Upper lobe of left lung (tissue), 6 donors: ENCODE results near the gene MACROD2. TPM values are rescaled to one million over a fixed set of nuclear protein-coding genes. Genes with fewer than 3 reads are reported as not detected.

Source experiments
- ATAC-seq, 2 donors: fragments of 200-7000 bp; cut with Tn5 transposase; one replicate each; pipeline ENCODE4 v1.9.1; 2022; ENCODE audit warnings: mild to moderate bottlenecking in 2 of 2, moderate library complexity in 2 of 2; ENCODE audit not compliant: low FRiP score in 2 of 2
- DNase-seq, 2 donors: peaks; one replicate each; pipeline ENCODE4 v3.0.0-alpha.2; 2019 to 2020
- H3K27ac ChIP-seq, 4 donors: fragments of 200-600 bp; sonication (generic); one replicate each; pipeline ENCODE4 v1.5.1; 2016 to 2019
- H3K27me3 ChIP-seq, 4 donors: fragments of 200-600 bp; sonication (generic); one replicate each; pipeline ENCODE4 v1.5.1; 2017 to 2019
- H3K36me3 ChIP-seq, 4 donors: fragments of 200-600 bp; sonication (generic); one replicate each; pipeline ENCODE4 v1.5.1; 2016 to 2019
- H3K4me1 ChIP-seq, 4 donors: fragments of 200-600 bp; sonication (generic); one replicate each; pipeline ENCODE4 v1.5.1; 2018 to 2019
- H3K4me3 ChIP-seq, 4 donors: fragments of 200-600 bp; sonication (generic); one replicate each; pipeline ENCODE4 v1.5.1; 2017 to 2019; ENCODE audit warnings: mild to moderate bottlenecking in 2 of 4, moderate library complexity in 1 of 4
- H3K9me3 ChIP-seq, 4 donors: fragments of 200-600 bp; sonication (generic); one replicate each; pipeline ENCODE4 v1.5.1; 2018 to 2019
- EP300 ChIP-seq, 4 donors: sonication (generic); formaldehyde crosslinking; IDR thresholded peaks; one replicate each; pipeline ENCODE4 v1.5.1; 2017; ENCODE audit warnings: antibody characterized with exemption in 4 of 4, control low read depth in 2 of 4
- POLR2A ChIP-seq, 4 donors: fragments of 450-650 bp; IDR thresholded peaks; one replicate each; pipeline ENCODE4 v1.5.1; 2016 to 2017; ENCODE audit warnings: antibody characterized with exemption in 4 of 4, mild to moderate bottlenecking in 2 of 4
- POLR2AphosphoS5 ChIP-seq, 2 donors: sonication (generic); formaldehyde crosslinking; IDR thresholded peaks; one replicate each; pipeline ENCODE4 v1.5.1; 2017; ENCODE audit warnings: antibody characterized with exemption in 2 of 2
- WGBS, 2 donors: methylation state at CpG; one replicate each; pipeline ENCODE4 v1.1.5; 2017 to 2018; 5-methylcytosine and 5-hydroxymethylcytosine counted together
- total RNA-seq, 6 donors: library from RNA; depleted of rRNA in 4 of 6; stranded (reverse); fragments of >200 nt in 4 of 6; gene quantifications; one replicate each; pipeline versions ENCODE4 v1.1.0 to v1.2.1, GENCODE V29; 2016 to 2021
- TF ChIP-seq, protein P1 (sequence below), 6 experiments: fragments of 450-650 bp in 4 of 6; fragments of 200-600 bp in 2 of 6; sonication (generic) in 2 of 6; IDR thresholded peaks; one replicate each; pipeline ENCODE4 v1.5.1; 2016 to 2019; ENCODE audit warnings: antibody characterized with exemption in 6 of 6
- donor health status: DM: no; HTN: no; CAD: no; lungs with moderate emphysema.
- donor health status: DM: no; HTN: yes; CAD: no; lungs with severe emphysema.

The MACROD2 gene
- total RNA-seq, 6 donors from 2014 or later = 20.7 to 84.3 (median 36.3) TPM

DNA sequence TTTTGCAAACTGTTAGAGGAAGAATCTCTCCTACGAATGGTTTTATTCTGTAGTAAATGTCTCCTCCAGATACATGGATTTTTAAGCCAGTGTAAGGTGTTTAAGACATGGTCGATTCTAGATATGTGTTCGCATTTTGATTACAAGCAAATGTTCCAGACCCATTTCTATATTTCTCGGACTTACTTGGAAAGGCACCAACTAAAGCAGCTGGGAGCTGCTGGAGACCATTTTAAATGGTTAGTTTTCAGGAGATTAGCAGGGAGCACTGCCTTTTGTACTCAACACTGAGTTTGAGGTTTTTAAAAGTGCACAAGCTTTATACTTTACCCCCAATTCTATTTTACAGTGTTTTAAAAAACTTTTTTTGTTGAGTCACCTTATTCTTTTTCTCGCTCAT lies 1720.9 kb downstream of the MACROD2 start:
- Histone ChIP-seq H3K4me1 (no peaks in the 10 kb centered on the region), H3K27me3 (no peaks in the 10 kb centered on the region), H3K36me3 (no peaks in the 10 kb centered on the region), H3K4me3 (no peak overlapping the region), H3K27ac (no peak overlapping the region), H3K9me3 (no peaks in the 10 kb centered on the region)
- no peak for TF ChIP-seq EP300 (IDR thresholded peaks at IDR 0.05)
- 74 to 88% methylated on average over 5 of the region's 5 CpGs for WGBS, 2 donors
- no peak for DNase-seq
- ATAC-seq = no peak

DNA sequence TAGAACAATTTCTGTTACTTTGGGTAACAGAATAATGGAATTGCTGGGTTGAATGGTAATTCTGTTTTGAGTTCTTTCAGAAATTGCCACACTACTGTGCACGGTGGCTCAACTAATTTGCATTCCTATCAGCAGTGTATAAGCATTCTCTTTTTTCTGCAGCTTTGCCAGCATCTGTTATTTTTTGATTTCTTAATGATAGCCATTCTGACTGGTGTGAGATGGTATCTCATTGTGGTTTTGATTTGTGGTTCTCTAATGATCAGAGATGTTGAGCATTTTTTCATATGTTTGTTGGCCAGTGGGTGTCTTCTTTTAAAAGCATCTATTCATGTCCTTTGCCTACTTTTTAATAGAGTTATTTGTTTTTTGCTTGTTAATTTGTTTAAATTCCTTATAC lies 1731.1 kb downstream of the MACROD2 start:
- H3K4me3 ChIP-seq = no peak overlapping the region
- ATAC-seq (no peak), DNase-seq (no peak)
- H3K9me3 ChIP-seq = no peaks in the 10 kb centered on the region
- no peak overlapping the region for H3K27ac ChIP-seq
- no peaks in the 10 kb centered on the region for H3K36me3 ChIP-seq
- no peak for TF ChIP-seq POLR2AphosphoS5 (IDR thresholded peaks at IDR 0.05)
- no peak for TF ChIP-seq EP300 (IDR thresholded peaks at IDR 0.05)
- TF ChIP-seq, protein P1, sequence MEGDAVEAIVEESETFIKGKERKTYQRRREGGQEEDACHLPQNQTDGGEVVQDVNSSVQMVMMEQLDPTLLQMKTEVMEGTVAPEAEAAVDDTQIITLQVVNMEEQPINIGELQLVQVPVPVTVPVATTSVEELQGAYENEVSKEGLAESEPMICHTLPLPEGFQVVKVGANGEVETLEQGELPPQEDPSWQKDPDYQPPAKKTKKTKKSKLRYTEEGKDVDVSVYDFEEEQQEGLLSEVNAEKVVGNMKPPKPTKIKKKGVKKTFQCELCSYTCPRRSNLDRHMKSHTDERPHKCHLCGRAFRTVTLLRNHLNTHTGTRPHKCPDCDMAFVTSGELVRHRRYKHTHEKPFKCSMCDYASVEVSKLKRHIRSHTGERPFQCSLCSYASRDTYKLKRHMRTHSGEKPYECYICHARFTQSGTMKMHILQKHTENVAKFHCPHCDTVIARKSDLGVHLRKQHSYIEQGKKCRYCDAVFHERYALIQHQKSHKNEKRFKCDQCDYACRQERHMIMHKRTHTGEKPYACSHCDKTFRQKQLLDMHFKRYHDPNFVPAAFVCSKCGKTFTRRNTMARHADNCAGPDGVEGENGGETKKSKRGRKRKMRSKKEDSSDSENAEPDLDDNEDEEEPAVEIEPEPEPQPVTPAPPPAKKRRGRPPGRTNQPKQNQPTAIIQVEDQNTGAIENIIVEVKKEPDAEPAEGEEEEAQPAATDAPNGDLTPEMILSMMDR (IDR thresholded peaks at IDR 0.05) = no peak
- no peak for TF ChIP-seq POLR2A (IDR thresholded peaks at IDR 0.05)
- no peaks in the 10 kb centered on the region for H3K4me1 ChIP-seq
- no peaks in the 10 kb centered on the region for H3K27me3 ChIP-seq
- 90 to 96% methylated on average over 1 of the region's 1 CpG for WGBS, 2 donors

DNA sequence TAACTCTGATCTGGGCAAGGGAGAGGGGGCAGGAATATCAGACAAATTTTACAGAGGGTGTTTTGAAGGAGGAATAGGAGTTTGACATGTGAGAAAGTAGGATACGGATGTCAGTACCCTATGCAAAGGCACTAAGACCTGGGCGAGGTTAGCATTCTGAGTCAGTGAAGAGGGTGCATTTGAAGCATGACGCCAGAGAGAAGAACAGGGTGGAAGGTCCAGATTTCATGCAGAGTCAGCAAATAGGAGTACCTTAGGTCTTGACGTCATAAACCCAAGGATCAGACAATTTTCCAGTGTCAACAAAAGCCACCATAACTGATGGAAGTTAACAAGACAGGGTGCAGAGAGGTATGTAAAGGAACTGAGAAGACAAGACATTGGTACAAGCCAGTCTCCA lies 1738.7 kb downstream of the MACROD2 start:
- Histone ChIP-seq H3K27ac (no peak overlapping the region), H3K36me3 (no peaks in the 10 kb centered on the region), H3K4me1 (no peaks in the 10 kb centered on the region), H3K4me3 (no peak overlapping the region), H3K27me3 (no peaks in the 10 kb centered on the region), H3K9me3 (no peaks in the 10 kb centered on the region)
- ATAC-seq = no peak
- 73 to 79% methylated on average over 4 of the region's 4 CpGs for WGBS, 2 donors
- TF ChIP-seq EP300 (IDR thresholded peaks at IDR 0.05) (no peak), POLR2AphosphoS5 (IDR thresholded peaks at IDR 0.05) (no peak), POLR2A (IDR thresholded peaks at IDR 0.05) (no peak)
- TF ChIP-seq, protein P1 (IDR thresholded peaks at IDR 0.05) = no peak
- DNase-seq = no peak

DNA sequence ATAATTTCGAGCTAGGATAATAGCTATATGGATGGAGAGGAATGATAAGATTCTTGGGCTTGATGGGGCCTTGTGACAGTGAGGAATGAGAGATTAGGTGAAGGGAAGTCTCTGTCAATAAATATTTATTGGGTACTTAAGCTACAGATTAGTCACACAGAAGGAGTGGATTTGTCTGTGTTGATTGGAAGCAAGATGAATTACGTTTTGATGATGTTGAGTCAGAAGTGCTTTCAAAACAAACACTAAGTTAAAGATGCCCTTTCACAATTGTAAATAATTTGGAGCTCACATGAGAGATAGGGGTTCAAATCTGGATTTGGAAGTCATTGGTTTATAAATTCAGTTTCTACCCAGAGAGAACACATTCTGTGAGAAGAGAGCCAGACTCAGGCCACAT lies 1743.7 kb downstream of the MACROD2 start:
- ATAC-seq (no peak), DNase-seq (no peak)
- Histone ChIP-seq H3K27ac (no peak overlapping the region), H3K9me3 (no peaks in the 10 kb centered on the region), H3K27me3 (no peaks in the 10 kb centered on the region), H3K4me3 (no peak overlapping the region), H3K4me1 (no peaks in the 10 kb centered on the region), H3K36me3 (no peaks in the 10 kb centered on the region)
- WGBS, 2 donors = 56 to 58% methylated on average over 2 of the region's 2 CpGs
- TF ChIP-seq, protein P1 (IDR thresholded peaks at IDR 0.05) = no peak

DNA sequence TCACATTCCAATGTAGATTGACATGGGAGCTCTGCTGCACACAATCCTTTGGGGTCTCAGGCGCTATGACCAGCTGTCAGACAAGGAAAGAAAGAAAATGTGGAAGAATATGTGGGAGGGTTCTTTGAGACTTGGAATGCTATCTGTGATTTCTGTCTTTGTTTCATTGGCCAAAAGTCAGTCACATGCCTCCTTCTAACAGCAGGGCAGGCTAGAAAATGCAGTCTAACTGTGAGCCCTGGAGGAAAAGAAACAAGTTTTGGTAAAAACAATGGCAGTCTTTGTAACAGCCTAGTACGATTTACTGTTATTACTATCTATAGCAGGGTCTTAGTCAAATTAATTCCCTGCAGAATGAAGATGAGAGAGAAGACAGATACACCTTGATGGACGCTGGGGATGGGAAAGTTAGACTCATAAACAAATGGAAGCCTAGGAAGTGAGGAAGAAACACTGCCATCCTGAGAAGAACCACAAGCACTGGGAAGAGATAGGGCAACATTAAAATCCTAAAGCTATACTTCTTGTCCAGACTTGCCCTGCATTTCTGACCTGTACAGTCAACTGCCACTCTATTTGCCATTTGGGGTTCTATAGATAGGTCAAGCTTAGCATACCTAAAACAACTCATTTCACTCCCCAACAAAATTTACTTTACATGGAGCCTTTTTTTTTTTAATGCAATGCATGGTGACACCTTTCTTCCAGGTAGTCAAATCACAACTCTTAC lies 1744.9 kb downstream of the MACROD2 start:
- Histone ChIP-seq H3K4me1 (no peaks in the 10 kb centered on the region), H3K36me3 (no peaks in the 10 kb centered on the region), H3K27me3 (no peaks in the 10 kb centered on the region), H3K9me3 (no peaks in the 10 kb centered on the region), H3K4me3 (no peak overlapping the region), H3K27ac (no peak overlapping the region)
- TF ChIP-seq, protein P1 (IDR thresholded peaks at IDR 0.05) = no peak
- TF ChIP-seq POLR2AphosphoS5 (IDR thresholded peaks at IDR 0.05) (no peak), POLR2A (IDR thresholded peaks at IDR 0.05) (no peak), EP300 (IDR thresholded peaks at IDR 0.05) (no peak)
- ATAC-seq (no peak), DNase-seq (no peak)
- 78 to 83% methylated on average over 3 of the region's 3 CpGs for WGBS, 2 donors
